Lower leg skin (tissue), 3 donors: ENCODE measurements around the gene MAPKAPK2.

Experiments
- CTCF ChIP-seq, 3 donors: fragments of 450-650 bp; IDR thresholded peaks; one replicate each; pipeline ENCODE4 v1.5.1; 2016; ENCODE audit warnings: antibody characterized with exemption in 3 of 3, mild to moderate bottlenecking in 3 of 3, moderate library complexity in 2 of 3
- POLR2A ChIP-seq, 2 donors: fragments of 450-650 bp; IDR thresholded peaks; one replicate each; pipeline ENCODE4 v1.6.1; 2016 to 2017; ENCODE audit warnings: antibody characterized with exemption in 2 of 2, mild to moderate bottlenecking in 1 of 2, moderate library complexity in 1 of 2

GRCh38 chr1:206655471-206655882 lies 29.2 kb upstream of the MAPKAPK2 start:
- TF ChIP-seq CTCF (IDR thresholded peaks at IDR 0.05) (no peak), POLR2A (IDR thresholded peaks at IDR 0.05) (no peak)
